Heart left ventricle (tissue), 16 donors: ENCODE measurements around the gene GIMAP1. TPM values are rescaled to one million over a fixed set of nuclear protein-coding genes. Genes with fewer than 3 reads are reported as not detected.
"Not testable (repeated sequence)": the region's sequence is repeated elsewhere in the genome, so short reads cannot be mapped to it uniquely, and the experiment has no call there.

Experiments used
- ATAC-seq, 4 donors: fragments of 200-7000 bp; cut with Tn5 transposase; one replicate each; pipeline ENCODE4 v1.9.1; 2020 to 2022; ENCODE audit warnings: moderate library complexity in 4 of 4, mild to moderate bottlenecking in 3 of 4, moderate number of reproducible peaks in 1 of 4
- DNase-seq, 5 donors: peaks; one replicate each; pipeline ENCODE4 v3.0.0-alpha.2; 2020
- H3K27ac ChIP-seq, 12 donors: fragments of 200-600 bp; sonication (generic) in 4 of 12; one replicate each; pipeline versions ENCODE4 v1.5.0 to v1.8.0; 2016 to 2022; ENCODE audit warnings: mild to moderate bottlenecking in 2 of 12
- H3K27me3 ChIP-seq, 9 donors: fragments of 200-600 bp; sonication (generic) in 2 of 9; one replicate each; pipeline versions ENCODE4 v1.5.1 to v1.8.0; 2016 to 2022; ENCODE audit warnings: mild to moderate bottlenecking in 3 of 9
- H3K36me3 ChIP-seq, 9 donors: fragments of 200-600 bp; sonication (generic) in 2 of 9; one replicate each; pipeline versions ENCODE4 v1.5.0 to v1.8.0; 2018 to 2022; ENCODE audit warnings: mild to moderate bottlenecking in 2 of 9
- H3K4me1 ChIP-seq, 12 donors: fragments of 200-600 bp; sonication (generic) in 4 of 12; one replicate each; pipeline versions ENCODE4 v1.5.0 to v1.8.0; 2016 to 2022; ENCODE audit warnings: mild to moderate bottlenecking in 3 of 12
- H3K4me3 ChIP-seq, 12 donors: fragments of 200-600 bp; sonication (generic) in 4 of 12; one replicate each; pipeline versions ENCODE4 v1.5.0 to v1.8.0; 2017 to 2022; ENCODE audit warnings: mild to moderate bottlenecking in 9 of 12, moderate library complexity in 4 of 12
- H3K9me3 ChIP-seq, 12 donors: fragments of 200-600 bp; sonication (generic) in 4 of 12; one replicate each; pipeline versions ENCODE4 v1.5.0 to v1.8.0; 2016 to 2022; ENCODE audit warnings: mild to moderate bottlenecking in 1 of 12
- CTCF ChIP-seq, 12 donors: fragments of 200-600 bp; sonication (generic) in 4 of 12; IDR thresholded peaks; one replicate each; pipeline versions ENCODE4 v1.5.0 to v1.8.0; 2018 to 2022; ENCODE audit warnings: antibody characterized with exemption in 12 of 12, mild to moderate bottlenecking in 5 of 12
- POLR2A ChIP-seq, 2 donors: fragments of 450-650 bp; IDR thresholded peaks; one replicate each; pipeline ENCODE4 v1.6.1; 2017; ENCODE audit warnings: antibody characterized with exemption in 2 of 2, mild to moderate bottlenecking in 2 of 2, moderate library complexity in 2 of 2
- WGBS, 4 donors: extraction: QIAGEN DNeasy Blood & Tissue Kit in 2 of 4; methylation state at CpG; one replicate each; pipeline versions ENCODE4 v1.1.5 to v1.1.7; 2013 to 2018; 5-methylcytosine and 5-hydroxymethylcytosine counted together
- intact Hi-C, 10 donors: fragments of 100-400 bp; cut with DNase I; formaldehyde crosslinking; loops; one replicate each; pipeline versions ENCODE4 v1.11.1 to v1.14.2; 2022
- long read RNA-seq, 3 donors: library from polyadenylated mRNA; unstranded; transcript quantifications; one replicate each; pipeline ENCODE4 v2.0.0, GENCODE V29; 2020 to 2021
- polyA plus RNA-seq, 2 donors: library from polyadenylated mRNA; stranded (reverse); fragments of 200-250 nt; gene quantifications; one replicate each; pipeline ENCODE4 v1.2.3, GENCODE V29; 2013
- total RNA-seq, 9 donors: library from RNA; depleted of rRNA in 2 of 9; stranded (reverse); fragments of >200 nt in 2 of 9; fragmentation: NEBNext Ultra II Directional in 3 of 9; extraction: Animal tissue kit (Norgen Biotek cat#: 25700) in 3 of 9; gene quantifications; one replicate each; pipeline versions ENCODE4 v1.1.0 to v1.2.4, GENCODE V29; 2016 to 2023
- donor health status: ischemic (EF 13 %, LVEDD 7.1; RV severe dilation, severe dysfunction).
- donor health status: healthy with polysubstance abuse.
- donor health status: DM: no; HTN: yes; CAD: no.
- donor health status: DM: no; HTN: no; CAD: no.
- donor health status: ischemic (EF 25% LVEDD 6.9; RV normal size, moderate dysfunction).
- donor health status: ischemic (EF 25% LVEDD 5.7; RV mildly dilated, moderate dysfunction).
- donor health status: healthy.
- donor health status: DM: yes; HTN: yes; CAD: no.
- donor health status: ischemic (EF 35%, LVEDD 5.7; RV mildly dilated, moderate dysfunction).
- donor health status: nonischemic (EF 11% LVEDD 7.7; RV severe dilation, severe dysfunction).
- donor health status: DM: yes; HTN: yes; CAD: no.
- donor health status: PGD.
- donor health status: ischemic (EF 29% LVEDD 5.4; RV normal size, mild dysfunction).
- donor health status: nonischemic (EF 23%, LVEDD 6.1; RV moderate dilation, normal function).

GIMAP1 gene
- total RNA-seq (1 to 10 TPM; 3.4 to 9.2 (median 5.8) TPM), polyA plus RNA-seq (1 to 10 TPM; 7.7 to 9.7 TPM)
- long read RNA-seq, donor 1, full-length matches to known transcripts, result 11 of 11 reads
- long read RNA-seq, donor 1, partial matches to known transcripts, result 0 of 11 reads
- long read RNA-seq, donor 1, other reads (novel, unspliced or antisense), result 0 of 11 reads
- long read RNA-seq, donor 2, full-length matches to known transcripts, result 24 of 25 reads
- long read RNA-seq, donor 2, partial matches to known transcripts, result 0 of 25 reads
- long read RNA-seq, donor 2, other reads (novel, unspliced or antisense), result 1 of 25 reads
- long read RNA-seq, donor 3, full-length matches to known transcripts, result 9 of 9 reads
- long read RNA-seq, donor 3, partial matches to known transcripts, result 0 of 9 reads
- long read RNA-seq, donor 3, other reads (novel, unspliced or antisense), result 0 of 9 reads

- peak; percentile 57 to 76 (median 71) for DNase-seq
- no peaks in the 10 kb centered on the region for H3K27me3 ChIP-seq
- TF ChIP-seq POLR2A (IDR thresholded peaks at IDR 0.05) (peak in 1 of 2 donors; percentile 68), CTCF (IDR thresholded peaks at IDR 0.05) (no peak)
- H3K4me3 ChIP-seq, result peak within 1 kb of the TSS; percentile 28 to 80 (median 60)
- intact Hi-C loops, result loop anchor here in 5 of 10 donors (1.0 to 10.0 kb wide), 5 partner anchors 34 to 152 kb away; partner anchors contain the start of genes GIMAP6 (in 3 of the 5) and GIMAP4 (in 1 of the 5)
- peaks cover 0 to 49% (median 6%) of the 10 kb centered on the region in 12 donors for H3K4me1 ChIP-seq
- ATAC-seq, result peak; percentile 72 to 93 (median 85)
- 40 to 58% (median 46%) methylated on average over 5 of the region's 5 CpGs for WGBS, 4 donors
- H3K36me3 ChIP-seq, result peaks cover 0 to 31% (median 13%) of the 10 kb centered on the region in 9 donors
- H3K27ac ChIP-seq, result peak within 1 kb of the TSS; percentile 77 to 97 (median 90)
- peaks cover 0 to 20% (median 6%) of the 10 kb centered on the region in 12 donors for H3K9me3 ChIP-seq
Measured at GRCh38 chr7:150716368-150716767, at the start of gene GIMAP1. TSS of gene GIMAP1 (plus strand) at chr7:150716613. CDS start at chr7:150719048, 2,435 bp downstream.

GRCh38 chr7:150668472-150668911, 47.9 kb upstream of the GIMAP1 start:
- H3K27ac ChIP-seq, result peak overlapping the region in 1 of 12 donors; percentile 88
- DNase-seq, result no peak
- no peak for TF ChIP-seq POLR2A (IDR thresholded peaks at IDR 0.05)
- no peak for TF ChIP-seq CTCF (IDR thresholded peaks at IDR 0.05)
- no peak overlapping the region for H3K4me3 ChIP-seq
- intact Hi-C loops, result no loop called here
- H3K36me3 ChIP-seq, result no peaks in the 10 kb centered on the region
- ATAC-seq, result peak in 1 of 4 donors; percentile 42
- peaks cover 0 to 11% (median 0%) of the 10 kb centered on the region in 12 donors for H3K9me3 ChIP-seq
- WGBS, 4 donors, result 71 to 80% (median 75%) methylated on average over 1 of the region's 1 CpG
- H3K27me3 ChIP-seq, result no peaks in the 10 kb centered on the region
- H3K4me1 ChIP-seq, result peaks cover 0 to 37% (median 0%) of the 10 kb centered on the region in 12 donors

- peaks cover 0 to 11% (median 0%) of the 10 kb centered on the region in 12 donors for H3K9me3 ChIP-seq
- TF ChIP-seq POLR2A (IDR thresholded peaks at IDR 0.05) (no peak), CTCF (IDR thresholded peaks at IDR 0.05) (no peak)
- peak overlapping the region in 1 of 12 donors; percentile 88 for H3K27ac ChIP-seq
- peaks cover 0 to 32% (median 0%) of the 10 kb centered on the region in 12 donors for H3K4me1 ChIP-seq
- DNase-seq (no peak), ATAC-seq (no peak)
- no peaks in the 10 kb centered on the region for H3K36me3 ChIP-seq
- H3K27me3 ChIP-seq, result no peaks in the 10 kb centered on the region
- no peak overlapping the region for H3K4me3 ChIP-seq
- intact Hi-C loops, result no loop called here
Measured at GRCh38 chr7:150668977-150669376, 47.4 kb upstream of the GIMAP1 start.

GRCh38 chr7:150671798-150672585, 44.4 kb upstream of the GIMAP1 start:
- ATAC-seq, H3K36me3 ChIP-seq, H3K27ac ChIP-seq, H3K4me3 ChIP-seq, H3K27me3 ChIP-seq, DNase-seq, intact Hi-C loops: not testable (repeated sequence)
- H3K9me3 ChIP-seq, result peaks cover 0 to 11% (median 0%) of the 10 kb centered on the region in 12 donors
- WGBS, 4 donors, result 92 to 95% (median 93%) methylated on average over 7 of the region's 7 CpGs
- peaks cover 0 to 24% (median 4%) of the 10 kb centered on the region in 12 donors for H3K4me1 ChIP-seq
